MM.1S (cell line): ENCODE results near the gene PLA2G6.

Experiments
- DNase-seq: peaks from one replicate; pipeline ENCODE4 v3.0.0-alpha.2; 2015
- H2AFZ ChIP-seq: fragments of 300-600 bp; sonication (generic); 2 replicates; pipeline ENCODE4 v1.6.0; 2016; ENCODE audit warnings: antibody characterized with exemption, low read length
- H3F3A ChIP-seq: fragments of 300-600 bp; sonication (generic); 2 replicates; pipeline ENCODE4 v1.6.1; 2016; ENCODE audit warnings: mild to moderate bottlenecking, antibody characterized with exemption, low read length, moderate library complexity, mixed read lengths; ENCODE audit not compliant: insufficient read depth
- H3K27ac ChIP-seq: fragments of 300-600 bp; sonication (generic); 2 replicates; pipeline ENCODE4 v1.5.1; 2016; ENCODE audit warnings: mild to moderate bottlenecking, low read length
- H3K27me3 ChIP-seq: fragments of 300-600 bp; sonication (generic); replicated peaks from 2 replicates; pipeline ENCODE4 v1.6.0; 2016; ENCODE audit warnings: low read length; ENCODE audit not compliant: insufficient read depth
- H3K36me3 ChIP-seq: fragments of 300-600 bp; sonication (generic); replicated peaks from 2 replicates; pipeline ENCODE4 v1.6.1; 2016; ENCODE audit warnings: mild to moderate bottlenecking, low read length, mixed read lengths; ENCODE audit not compliant: insufficient read depth
- H3K4me1 ChIP-seq: fragments of 300-600 bp; sonication (generic); 2 replicates; pipeline ENCODE4 v1.6.1; 2016; ENCODE audit warnings: low read length, mixed read lengths
- H3K4me2 ChIP-seq: fragments of 300-600 bp; sonication (generic); 2 replicates; pipeline ENCODE4 v1.6.0; 2016; ENCODE audit warnings: low read depth, low read length
- H3K4me3 ChIP-seq: fragments of 300-600 bp; sonication (generic); 2 replicates; pipeline ENCODE4 v1.5.1; 2016; ENCODE audit warnings: low read length, mixed read lengths
- H3K79me2 ChIP-seq: fragments of 300-600 bp; sonication (generic); 2 replicates; pipeline ENCODE4 v1.6.1; 2016; ENCODE audit warnings: mixed run types, low read length, mixed read lengths
- H3K9ac ChIP-seq: fragments of 300-600 bp; sonication (generic); 2 replicates; pipeline ENCODE4 v1.6.1; 2016; ENCODE audit warnings: low read length, mixed read lengths
- H3K9me2 ChIP-seq: fragments of 300-600 bp; sonication (generic); replicated peaks from 2 replicates; pipeline ENCODE4 v1.6.1; 2016; ENCODE audit warnings: mild to moderate bottlenecking, low read length, mixed read lengths; ENCODE audit not compliant: insufficient read depth
- H3K9me3 ChIP-seq: fragments of 300-600 bp; sonication (generic); replicated peaks from 2 replicates; pipeline ENCODE4 v1.6.1; 2016; ENCODE audit warnings: mild to moderate bottlenecking, low read length, mixed read lengths; ENCODE audit not compliant: insufficient read depth
- H4K20me1 ChIP-seq: fragments of 300-600 bp; sonication (generic); 2 replicates; pipeline ENCODE4 v1.6.1; 2016; ENCODE audit warnings: mild to moderate bottlenecking, low read length, moderate library complexity, mixed read lengths; ENCODE audit not compliant: insufficient read depth
- CTCF ChIP-seq: fragments of 300-600 bp; sonication (generic); IDR thresholded peaks from 2 replicates; pipeline ENCODE4 v1.5.1; 2016; ENCODE audit warnings: antibody characterized with exemption, low read length, mixed read lengths
- EZH2 ChIP-seq: fragments of 300-600 bp; sonication (generic); optimal IDR thresholded peaks from 2 replicates; pipeline ENCODE3; 2017; ENCODE audit warnings: low read depth, mild to moderate bottlenecking, antibody characterized with exemption, low read length, mixed read lengths
- EZH2phosphoT487 ChIP-seq: fragments of 300-600 bp; sonication (generic); IDR thresholded peaks from 2 replicates; pipeline ENCODE4 v1.6.1; 2018; ENCODE audit warnings: antibody characterized with exemption, low read length

PLA2G6 gene

GRCh38 chr22:38106814-38107578 lies 74.6 kb downstream of the PLA2G6 start:
- Histone ChIP-seq H3K27me3 (no peaks in the 10 kb centered on the region), H3K79me2 (no peaks in the 10 kb centered on the region), H3F3A (peaks cover 8% of the 10 kb centered on the region), H3K9me3 (no peaks in the 10 kb centered on the region), H3K4me2 (no peak overlapping the region), H3K27ac (no peak overlapping the region), H3K4me1 (peaks cover 7% of the 10 kb centered on the region), H3K36me3 (no peaks in the 10 kb centered on the region), H4K20me1 (no peaks in the 10 kb centered on the region), H3K4me3 (no peak overlapping the region), H2AFZ (no peak overlapping the region), H3K9ac (no peak overlapping the region), H3K9me2 (no peaks in the 10 kb centered on the region)
- no peak for DNase-seq
- TF ChIP-seq CTCF (no peak), EZH2 (no peak), EZH2phosphoT487 (no peak)

DNA sequence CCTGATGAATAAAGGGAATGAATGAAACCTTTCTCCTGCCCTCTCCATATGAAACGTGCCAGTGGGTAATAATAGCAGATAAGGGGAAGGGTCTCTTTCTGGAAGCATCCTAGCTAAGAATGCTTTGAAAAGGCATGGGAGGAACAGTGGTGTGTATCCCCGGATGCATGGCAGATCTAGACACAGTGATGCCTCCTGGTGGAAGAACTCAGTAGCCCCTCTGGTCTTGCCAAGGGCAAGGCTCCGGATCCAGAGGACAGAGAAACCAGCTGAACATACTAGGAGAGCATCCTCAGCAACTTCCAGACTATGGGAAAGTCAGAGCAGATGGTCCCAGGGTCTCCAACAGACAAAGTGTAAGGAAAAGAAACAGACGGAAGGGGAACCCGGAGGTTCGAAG lies 77.5 kb downstream of the PLA2G6 start:
- Histone ChIP-seq H2AFZ (no peak overlapping the region), H3K9me3 (no peaks in the 10 kb centered on the region), H3K9me2 (no peaks in the 10 kb centered on the region), H3K4me1 (peaks cover 7% of the 10 kb centered on the region), H3K4me3 (no peak overlapping the region), H3K79me2 (no peaks in the 10 kb centered on the region), H3K27ac (no peak overlapping the region), H4K20me1 (no peaks in the 10 kb centered on the region), H3K27me3 (no peaks in the 10 kb centered on the region), H3F3A (peaks cover 8% of the 10 kb centered on the region), H3K4me2 (no peak overlapping the region), H3K9ac (no peak overlapping the region), H3K36me3 (no peaks in the 10 kb centered on the region)
- DNase-seq: peak; percentile 15
- TF ChIP-seq EZH2 (no peak), CTCF (peak; percentile 27), EZH2phosphoT487 (no peak)

GRCh38 chr22:38103641-38104040 lies 78.0 kb downstream of the PLA2G6 start:
- H3K9ac ChIP-seq: no peak overlapping the region
- DNase-seq: no peak
- no peak overlapping the region for H2AFZ ChIP-seq
- peaks cover 8% of the 10 kb centered on the region for H3F3A ChIP-seq
- no peak overlapping the region for H3K4me2 ChIP-seq
- no peaks in the 10 kb centered on the region for H3K36me3 ChIP-seq
- no peaks in the 10 kb centered on the region for H3K9me3 ChIP-seq
- H3K4me1 ChIP-seq: peaks cover 7% of the 10 kb centered on the region
- H4K20me1 ChIP-seq: no peaks in the 10 kb centered on the region
- TF ChIP-seq EZH2phosphoT487: no peak
- TF ChIP-seq EZH2: no peak
- TF ChIP-seq CTCF: no peak
- no peaks in the 10 kb centered on the region for H3K9me2 ChIP-seq
- H3K27me3 ChIP-seq: no peaks in the 10 kb centered on the region
- no peaks in the 10 kb centered on the region for H3K79me2 ChIP-seq
- H3K27ac ChIP-seq: no peak overlapping the region
- H3K4me3 ChIP-seq: no peak overlapping the region
